ENCODE measurements around the gene SPSB2. TPM values are rescaled to one million over a fixed set of nuclear protein-coding genes. Genes with fewer than 3 reads are reported as not detected.

Gene SPSB2, protein sequence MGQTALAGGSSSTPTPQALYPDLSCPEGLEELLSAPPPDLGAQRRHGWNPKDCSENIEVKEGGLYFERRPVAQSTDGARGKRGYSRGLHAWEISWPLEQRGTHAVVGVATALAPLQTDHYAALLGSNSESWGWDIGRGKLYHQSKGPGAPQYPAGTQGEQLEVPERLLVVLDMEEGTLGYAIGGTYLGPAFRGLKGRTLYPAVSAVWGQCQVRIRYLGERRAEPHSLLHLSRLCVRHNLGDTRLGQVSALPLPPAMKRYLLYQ
- 10 to 100 TPM in 3 of 7 donors, 1 to 10 TPM in 4; 5.8 to 14.7 (median 8.5) TPM for total RNA-seq
- polyA plus RNA-seq, result 1 to 10 TPM in 1 of 2 donors, under 1 TPM in 1; 0.38 to 8.1 TPM
- long read RNA-seq, donor 1, transcript SPSB2-205 (3 exons, 1,236 nt), result major isoform, 13 of 40 reads
- long read RNA-seq, donor 1, partial matches to known transcripts, result 22 of 40 reads
- long read RNA-seq, donor 1, other reads (novel, unspliced or antisense), result 5 of 40 reads
- long read RNA-seq, donor 2, partial matches to known transcripts, result 6 of 6 reads
- long read RNA-seq, donor 2, other reads (novel, unspliced or antisense), result 0 of 6 reads
- long read RNA-seq, donor 3, transcript SPSB2-205 (3 exons, 1,236 nt), result major isoform, 5 of 24 reads
- long read RNA-seq, donor 3, partial matches to known transcripts, result 16 of 24 reads
- long read RNA-seq, donor 3, other reads (novel, unspliced or antisense), result 2 of 24 reads

DNA sequence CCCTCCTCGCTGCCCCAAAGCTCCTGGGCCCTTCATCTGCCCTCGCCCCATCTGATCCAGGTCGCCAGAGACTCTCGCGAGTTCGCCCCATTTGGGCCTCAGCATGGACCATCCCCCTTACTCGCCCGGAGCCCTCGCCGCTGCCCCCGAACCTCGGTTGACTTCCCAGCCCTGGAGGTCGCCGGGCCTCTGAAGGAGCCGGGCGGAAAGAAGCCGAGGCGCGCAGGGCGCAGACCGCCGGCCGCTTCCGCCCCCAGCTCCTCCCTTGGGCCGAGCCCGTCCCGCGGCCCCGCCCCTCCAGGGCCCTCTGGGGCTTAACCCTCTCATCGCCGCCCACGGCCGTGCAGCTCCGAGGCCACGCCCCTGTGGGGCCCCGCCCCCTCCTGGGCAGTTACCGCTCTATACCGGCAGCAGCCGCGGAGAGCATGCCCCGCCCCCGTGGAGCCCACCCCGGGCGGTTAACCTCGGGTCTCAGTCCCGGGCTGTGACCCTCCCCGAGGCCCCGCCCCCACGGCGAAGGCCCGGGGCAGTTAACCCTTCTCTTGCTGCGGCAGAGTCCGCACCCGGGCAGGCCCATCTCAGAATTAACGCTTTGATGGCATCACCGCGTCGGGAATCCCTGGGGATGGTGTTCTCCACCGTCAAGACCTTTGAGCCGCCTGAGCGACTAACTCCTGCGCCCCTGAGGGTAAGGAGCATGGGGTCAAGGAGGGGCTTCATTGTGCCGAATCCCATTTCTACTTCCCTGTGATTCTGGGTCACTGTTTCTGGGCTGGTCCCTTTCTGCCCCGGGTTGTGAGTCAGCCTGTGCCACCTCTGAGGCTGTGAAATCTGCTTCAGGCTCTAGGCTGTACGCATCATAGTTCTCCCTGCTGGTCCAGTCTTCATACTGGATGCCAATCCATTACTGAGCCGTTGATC, at the start of gene SPSB2:
TSS of gene SPSB2 (minus strand) at position 210 of the 921 bp plus-strand sequence. CDS start 402 bp downstream, outside the sequence.
- 0 to 1% (median 0%) methylated on average over 55 to 66 of the region's 66 CpGs for WGBS, 3 donors

DNA sequence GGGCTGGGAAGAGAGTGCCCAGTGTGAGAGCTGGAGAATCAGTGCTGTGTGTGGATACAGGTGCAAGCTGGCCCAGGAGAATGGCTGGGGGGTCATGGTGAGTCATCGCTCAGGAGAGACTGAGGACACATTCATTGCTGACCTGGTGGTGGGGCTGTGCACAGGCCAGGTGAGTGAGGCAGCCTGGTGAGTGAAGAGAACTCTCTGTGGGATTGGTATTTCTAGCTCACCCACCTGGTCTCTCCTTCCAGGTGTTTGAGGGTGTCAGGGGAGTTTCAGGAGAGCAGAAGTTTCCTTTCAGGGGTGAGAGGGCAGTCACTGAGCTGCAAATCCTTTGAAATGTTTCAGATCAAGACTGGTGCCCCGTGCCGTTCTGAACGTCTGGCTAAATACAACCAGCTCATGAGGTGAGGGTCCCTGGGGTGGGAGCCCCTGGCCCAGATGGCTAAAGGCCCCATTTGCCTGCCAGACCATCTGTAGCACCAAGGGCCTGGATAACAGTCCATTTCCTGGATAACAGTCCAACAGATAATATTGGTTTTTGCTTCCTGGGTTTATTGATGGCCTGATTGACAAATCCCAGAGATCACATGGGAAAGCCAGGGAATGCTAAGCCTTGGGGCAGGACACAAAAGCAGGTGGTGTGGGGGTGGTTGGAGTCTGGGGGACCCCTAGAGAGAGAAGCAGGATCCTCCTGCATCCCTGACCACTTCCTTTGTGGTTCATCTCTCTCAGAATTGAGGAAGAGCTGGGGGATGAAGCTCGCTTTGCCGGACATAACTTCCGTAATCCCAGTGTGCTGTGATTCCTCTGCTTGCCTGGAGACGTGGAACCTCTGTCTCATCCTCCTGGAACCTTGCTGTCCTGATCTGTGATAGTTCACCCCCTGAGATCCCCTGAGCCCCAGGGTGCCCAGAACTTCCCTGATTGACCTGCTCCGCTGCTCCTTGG, 49.2 kb upstream of the SPSB2 start:
- peaks cover 15% of the 10 kb centered on the region for H3K4me1 ChIP-seq (ENCODE audit: insufficient read depth)
- H3K27me3 ChIP-seq, result no peaks in the 10 kb centered on the region
- H3K4me3 ChIP-seq, result no peak overlapping the region
- intact Hi-C loops (cut with DNase I), result loop anchor here in 1 of 4 donors (5.0 kb wide), 1 partner anchor 190 kb away; no protein-coding TSS in a partner anchor
- no peaks in the 10 kb centered on the region for H3K9me3 ChIP-seq
- no peak overlapping the region for H3K27ac ChIP-seq
- peak in 1 of 5 donors; percentile 27 for DNase-seq
- TF ChIP-seq POLR2A (IDR thresholded peaks at IDR 0.05) (no peak), EP300 (IDR thresholded peaks at IDR 0.05) (no peak)
- TF ChIP-seq, protein P1, sequence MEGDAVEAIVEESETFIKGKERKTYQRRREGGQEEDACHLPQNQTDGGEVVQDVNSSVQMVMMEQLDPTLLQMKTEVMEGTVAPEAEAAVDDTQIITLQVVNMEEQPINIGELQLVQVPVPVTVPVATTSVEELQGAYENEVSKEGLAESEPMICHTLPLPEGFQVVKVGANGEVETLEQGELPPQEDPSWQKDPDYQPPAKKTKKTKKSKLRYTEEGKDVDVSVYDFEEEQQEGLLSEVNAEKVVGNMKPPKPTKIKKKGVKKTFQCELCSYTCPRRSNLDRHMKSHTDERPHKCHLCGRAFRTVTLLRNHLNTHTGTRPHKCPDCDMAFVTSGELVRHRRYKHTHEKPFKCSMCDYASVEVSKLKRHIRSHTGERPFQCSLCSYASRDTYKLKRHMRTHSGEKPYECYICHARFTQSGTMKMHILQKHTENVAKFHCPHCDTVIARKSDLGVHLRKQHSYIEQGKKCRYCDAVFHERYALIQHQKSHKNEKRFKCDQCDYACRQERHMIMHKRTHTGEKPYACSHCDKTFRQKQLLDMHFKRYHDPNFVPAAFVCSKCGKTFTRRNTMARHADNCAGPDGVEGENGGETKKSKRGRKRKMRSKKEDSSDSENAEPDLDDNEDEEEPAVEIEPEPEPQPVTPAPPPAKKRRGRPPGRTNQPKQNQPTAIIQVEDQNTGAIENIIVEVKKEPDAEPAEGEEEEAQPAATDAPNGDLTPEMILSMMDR (IDR thresholded peaks at IDR 0.05), result no peak
- 66 to 75% (median 72%) methylated on average over 9 of the region's 9 CpGs for WGBS, 3 donors
- H3K36me3 ChIP-seq, result no peaks in the 10 kb centered on the region

More for the DNA sequence above, at the start of gene SPSB2:
- Histone ChIP-seq H3K27me3 (no peaks in the 10 kb centered on the region), H3K27ac (peak within 1 kb of the TSS; percentile 42 to 77), H3K4me3 (peak within 1 kb of the TSS; percentile 64), H3K36me3 (no peaks in the 10 kb centered on the region), H3K4me1 (ENCODE audit: insufficient read depth) (no peaks in the 10 kb centered on the region), H3K9me3 (no peaks in the 10 kb centered on the region)
- peak; percentile 99 to 100 (median 99) for DNase-seq
- TF ChIP-seq POLR2A (IDR thresholded peaks at IDR 0.05), result peak; percentile 66
- no peak for TF ChIP-seq EP300 (IDR thresholded peaks at IDR 0.05)
- TF ChIP-seq, protein P1 (IDR thresholded peaks at IDR 0.05), result peak in 1 of 3 donors; percentile 28
- intact Hi-C loops (cut with DNase I), result loop anchor here in 1 of 4 donors (2.0 to 5.0 kb wide), 2 partner anchors 17 to 54 kb away; partner anchors contain the start of gene ATN1

DNA sequence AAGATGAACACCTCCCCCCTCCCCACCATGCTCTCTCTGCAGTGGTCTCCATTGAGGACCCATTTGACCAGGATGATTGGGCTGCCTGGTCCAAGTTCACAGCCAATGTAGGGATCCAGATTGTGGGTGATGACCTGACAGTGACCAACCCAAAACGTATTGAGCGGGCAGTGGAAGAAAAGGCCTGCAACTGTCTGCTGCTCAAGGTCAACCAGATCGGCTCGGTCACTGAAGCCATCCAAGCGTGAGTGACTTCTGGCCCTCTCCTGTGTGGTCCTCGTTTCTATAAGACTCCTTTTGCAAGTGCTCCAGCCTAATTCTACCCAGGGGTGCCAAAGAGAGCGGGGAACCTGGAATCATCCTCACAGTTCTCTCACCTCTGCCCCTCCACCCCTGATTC, 48.4 kb upstream of the SPSB2 start:
- Histone ChIP-seq H3K27ac (no peak overlapping the region), H3K4me1 (ENCODE audit: insufficient read depth) (peaks cover 15% of the 10 kb centered on the region), H3K27me3 (no peaks in the 10 kb centered on the region), H3K4me3 (no peak overlapping the region), H3K36me3 (no peaks in the 10 kb centered on the region), H3K9me3 (no peaks in the 10 kb centered on the region)
- TF ChIP-seq POLR2A (IDR thresholded peaks at IDR 0.05), result no peak
- no peak for TF ChIP-seq EP300 (IDR thresholded peaks at IDR 0.05)
- TF ChIP-seq, protein P1 (IDR thresholded peaks at IDR 0.05), result no peak
- peak in 1 of 5 donors; percentile 15 for DNase-seq
- intact Hi-C loops (cut with DNase I), result loop anchor here in 1 of 4 donors (5.0 kb wide), 1 partner anchor 191 kb away; no protein-coding TSS in a partner anchor
- 49 to 78% (median 51%) methylated on average over 7 of the region's 7 CpGs for WGBS, 3 donors
